H9 (cell line): Measurements from ENCODE around the gene TMEM229B. TPM values are rescaled to one million over a fixed set of nuclear protein-coding genes. Genes with fewer than 3 reads are reported as not detected.

Source experiments
- DNase-seq: peaks from one replicate; pipeline ENCODE4 v3.0.0-alpha.2; 2017
- H2AFZ ChIP-seq: one replicate; pipeline ENCODE4 v1.6.1; 2013; ENCODE audit warnings: mild to moderate bottlenecking, low read length, control low read depth, moderate library complexity
- H2AK5ac ChIP-seq: 2 replicates; pipeline ENCODE4 v1.6.1; 2013; ENCODE audit warnings: low read length, control low read depth, mixed read lengths; ENCODE audit not compliant: insufficient read length
- H2BK120ac ChIP-seq: one replicate; pipeline ENCODE4 v1.6.1; 2013; ENCODE audit warnings: low read depth, mild to moderate bottlenecking, low read length, control low read depth, inconsistent platforms; ENCODE audit not compliant: poor library complexity, severe bottlenecking
- H2BK12ac ChIP-seq: 2 replicates; pipeline ENCODE4 v1.6.1; 2013; ENCODE audit warnings: low read length, control low read depth, mixed read lengths, low read depth; ENCODE audit not compliant: insufficient read length
- H2BK15ac ChIP-seq: 2 replicates; pipeline ENCODE4 v1.6.1; 2013; ENCODE audit warnings: low read depth, low read length, control low read depth
- H2BK20ac ChIP-seq: one replicate; pipeline ENCODE4 v1.6.1; 2013; ENCODE audit warnings: low read depth, mild to moderate bottlenecking, low read length, control low read depth, inconsistent platforms; ENCODE audit not compliant: poor library complexity, severe bottlenecking
- H2BK5ac ChIP-seq: 2 replicates; pipeline ENCODE4 v1.6.1; 2013; ENCODE audit warnings: low read length, control low read depth, mixed read lengths; ENCODE audit not compliant: insufficient read length
- H3K14ac ChIP-seq: 2 replicates; pipeline ENCODE4 v1.6.1; 2013; ENCODE audit warnings: low read length, control low read depth; ENCODE audit not compliant: insufficient read depth
- H3K18ac ChIP-seq: 2 replicates; pipeline ENCODE4 v1.6.1; 2013; ENCODE audit warnings: low read depth, mild to moderate bottlenecking, mixed read lengths, low read length, control low read depth; ENCODE audit not compliant: insufficient read length
- H3K23ac ChIP-seq: 2 replicates; pipeline ENCODE4 v1.6.1; 2013; ENCODE audit warnings: low read length, control low read depth, mixed read lengths, low read depth; ENCODE audit not compliant: insufficient read length
- H3K23me2 ChIP-seq: 2 replicates; pipeline ENCODE4 v1.6.1; 2013; ENCODE audit warnings: low read depth, mild to moderate bottlenecking, mixed read lengths, low read length, control low read depth; ENCODE audit not compliant: insufficient read length, poor library complexity, severe bottlenecking
- H3K27ac ChIP-seq: 2 replicates; pipeline ENCODE4 v1.5.1; 2013; ENCODE audit warnings: low read length, control low read depth, mixed read lengths, low read depth; ENCODE audit not compliant: insufficient read length
- H3K27me3 ChIP-seq: 2 replicates; pipeline ENCODE4 v1.6.1; 2013; ENCODE audit warnings: low read length, control low read depth, inconsistent platforms; ENCODE audit not compliant: insufficient read depth
- H3K4ac ChIP-seq: 2 replicates; pipeline ENCODE4 v1.6.1; 2013; ENCODE audit warnings: low read depth, mild to moderate bottlenecking, control low read depth, inconsistent platforms, low read length, moderate library complexity
- H3K4me1 ChIP-seq: 2 replicates; pipeline ENCODE4 v1.6.1; 2013; ENCODE audit warnings: low read length, control low read depth, inconsistent platforms; ENCODE audit not compliant: insufficient read depth
- H3K4me2 ChIP-seq: 2 replicates; pipeline ENCODE4 v1.6.1; 2013; ENCODE audit warnings: low read length, control low read depth, mixed read lengths; ENCODE audit not compliant: insufficient read length, insufficient read depth
- H3K56ac ChIP-seq: 2 replicates; pipeline ENCODE4 v1.6.1; 2013; ENCODE audit warnings: low read depth, mild to moderate bottlenecking, mixed read lengths, low read length, control low read depth; ENCODE audit not compliant: insufficient read length
- H3K79me1 ChIP-seq: 2 replicates; pipeline ENCODE4 v1.6.1; 2013; ENCODE audit warnings: low read depth, mild to moderate bottlenecking, moderate library complexity, low read length, control low read depth, inconsistent platforms; ENCODE audit not compliant: insufficient read depth, poor library complexity, severe bottlenecking
- H3K79me2 ChIP-seq: 2 replicates; pipeline ENCODE4 v1.6.1; 2013; ENCODE audit warnings: low read length, control low read depth, inconsistent platforms; ENCODE audit not compliant: insufficient read depth
- H3K9ac ChIP-seq: 2 replicates; pipeline ENCODE4 v1.6.1; 2013; ENCODE audit warnings: low read length, control low read depth, mixed read lengths; ENCODE audit not compliant: insufficient read length; ENCODE audit errors: extremely low read depth
- H3K9me3 ChIP-seq: one replicate; pipeline ENCODE4 v1.6.1; 2013; ENCODE audit warnings: low read depth, low read length, inconsistent platforms; ENCODE audit not compliant: control insufficient read depth
- H3T11ph ChIP-seq: one replicate; pipeline ENCODE4 v1.6.1; 2013; ENCODE audit warnings: mild to moderate bottlenecking, low read length, control low read depth, inconsistent platforms
- H4K20me1 ChIP-seq: one replicate; pipeline ENCODE4 v1.6.1; 2013; ENCODE audit not compliant: control insufficient read depth, insufficient read length, insufficient read depth
- H4K5ac ChIP-seq: 2 replicates; pipeline ENCODE4 v1.6.1; 2013; ENCODE audit warnings: low read depth, mild to moderate bottlenecking, mixed read lengths, low read length, control low read depth; ENCODE audit not compliant: insufficient read length
- H4K8ac ChIP-seq: replicated peaks from 2 replicates; pipeline ENCODE4 v1.6.1; 2013; ENCODE audit warnings: low read length, control low read depth, mixed read lengths, low read depth; ENCODE audit not compliant: insufficient read length
- H4K91ac ChIP-seq: 2 replicates; pipeline ENCODE4 v1.6.1; 2013; ENCODE audit warnings: low read depth, mild to moderate bottlenecking, moderate library complexity, mixed read lengths, low read length, control low read depth; ENCODE audit not compliant: insufficient read length
- H3K27ac Mint-ChIP-seq, 3 experiments: 2 replicates in 2 of 3; 3 replicates in 1 of 3; pipeline ENCODE4 v1.8.0; 2020 to 2021; ENCODE audit warnings: mixed read lengths in 3 of 3, mild to moderate bottlenecking in 1 of 3, moderate library complexity in 1 of 3
- H3K27me3 Mint-ChIP-seq: 2 replicates; pipeline ENCODE4 v1.8.0; 2021; ENCODE audit warnings: low read depth, mild to moderate bottlenecking, moderate library complexity, mixed read lengths
- H3K36me3 Mint-ChIP-seq, 3 experiments: 2 replicates in 2 of 3; 3 replicates in 1 of 3; pipeline ENCODE4 v1.8.0; 2020 to 2021; ENCODE audit warnings: low read depth in 3 of 3, mixed read lengths in 3 of 3; ENCODE audit not compliant: insufficient read depth in 1 of 3
- H3K4me1 Mint-ChIP-seq, 2 experiments: 2 replicates each; pipeline ENCODE4 v1.8.0; 2020; ENCODE audit warnings: mixed read lengths in 2 of 2
- H3K4me3 Mint-ChIP-seq, 2 experiments: 2 replicates in 1 of 2; 3 replicates in 1 of 2; pipeline ENCODE4 v1.8.0; 2020 to 2021; ENCODE audit warnings: mild to moderate bottlenecking in 2 of 2, mixed read lengths in 2 of 2, moderate library complexity in 1 of 2
- H3K9me3 Mint-ChIP-seq, 2 experiments: 2 replicates in 1 of 2; 3 replicates in 1 of 2; pipeline ENCODE4 v1.8.0; 2020; ENCODE audit warnings: mild to moderate bottlenecking in 2 of 2, mixed read lengths in 2 of 2, moderate library complexity in 1 of 2
- CTCF ChIP-seq: fragments of 200-600 bp; sonication (generic); conservative IDR thresholded peaks from 3 replicates; pipeline ENCODE4 v1.8.0; 2021; ENCODE audit warnings: antibody characterized with exemption, mild to moderate bottlenecking
- WGBS: extraction: QIAGEN DNeasy Blood & Tissue Kit; methylation state at CpG from one replicate; pipeline ENCODE4 v1.1.7; 2013; ENCODE audit warnings: missing lambda C conversion rate, low lambda C conversion rate, mixed read lengths; ENCODE audit not compliant: insufficient read length; ENCODE audit errors: extremely low coverage; 5-methylcytosine and 5-hydroxymethylcytosine counted together
- total RNA-seq: library from RNA; stranded (reverse); gene quantifications from 2 replicates; pipeline ENCODE4 v1.2.1, GENCODE V29; 2021

TMEM229B gene
- total RNA-seq, 1 experiment from 2014 or later = 0.24 TPM

GRCh38 chr14:67464377-67464776 is 24.1 kb downstream of the TMEM229B start:
- Histone ChIP-seq H3K23ac (no peak overlapping the region), H3K27me3 (no peaks in the 10 kb centered on the region), H3T11ph (no peak overlapping the region), H3K23me2 (no peaks in the 10 kb centered on the region), H3K27ac (no peak overlapping the region), H3K14ac (no peak overlapping the region), H4K91ac (no peak overlapping the region), H2BK5ac (no peak overlapping the region), H3K9me3 (no peaks in the 10 kb centered on the region), H2BK15ac (no peak overlapping the region), H3K9ac (no peak overlapping the region), H3K56ac (no peak overlapping the region), H3K79me2 (no peaks in the 10 kb centered on the region), H4K5ac (no peak overlapping the region), H2BK12ac (no peak overlapping the region), H4K8ac (no peak overlapping the region), H2AK5ac (no peak overlapping the region), H3K4me2 (no peak overlapping the region), H2AFZ (no peak overlapping the region), H3K4me1 (peaks cover 5% of the 10 kb centered on the region), H3K4ac (no peak overlapping the region), H2BK20ac (no peak overlapping the region), H3K79me1 (no peaks in the 10 kb centered on the region), H2BK120ac (no peak overlapping the region), H4K20me1 (no peaks in the 10 kb centered on the region), H3K18ac (no peak overlapping the region)
- no peak for TF ChIP-seq CTCF
- Mint-ChIP-seq H3K27me3 (peaks cover 4% of the 10 kb centered on the region; the same call in 1 of the 2 replicates), H3K27ac (no peak overlapping the region), H3K4me1 (peaks cover 24 to 25% of the 10 kb centered on the region in 2 experiments), H3K4me3 (no peak overlapping the region), H3K36me3 (no peaks in the 10 kb centered on the region), H3K9me3 (no peaks in the 10 kb centered on the region)
- WGBS = no CpG with 5 or more reads among the region's 6 CpGs
- no peak for DNase-seq
